GM13977 (cell line): ENCODE measurements around the gene GLIPR2.
"Not testable (repeated sequence)": the region's sequence is repeated elsewhere in the genome, so short reads cannot be mapped to it uniquely, and the experiment has no call there.

Source experiments
- DNase-seq: peaks from one replicate; pipeline ENCODE4 v3.0.0; 2012; ENCODE audit warnings: low spot score
- CTCF ChIP-seq: IDR thresholded peaks from 2 replicates; pipeline ENCODE4 v1.5.1; 2012; ENCODE audit warnings: mild to moderate bottlenecking, control low read depth; ENCODE audit not compliant: insufficient read depth; ENCODE audit errors: extremely low read depth, missing control alignments
- in situ Hi-C: fragments of 300-500 bp; cut with MboI; formaldehyde crosslinking; loops from one replicate; pipeline ENCODE4 v1.12.0; 2022; ENCODE audit warnings: low sequenced_read_pairs, low pct_unique_long_range_greater_than_20kb, mixed read lengths, inconsistent platforms; ENCODE audit not compliant: unreplicated experiment

Gene GLIPR2

GRCh38 chr9:36177571-36177970 lies 41.0 kb downstream of the GLIPR2 start:
- in situ Hi-C loops, result no loop called here
- no peak for TF ChIP-seq CTCF
- DNase-seq, result no peak

DNA sequence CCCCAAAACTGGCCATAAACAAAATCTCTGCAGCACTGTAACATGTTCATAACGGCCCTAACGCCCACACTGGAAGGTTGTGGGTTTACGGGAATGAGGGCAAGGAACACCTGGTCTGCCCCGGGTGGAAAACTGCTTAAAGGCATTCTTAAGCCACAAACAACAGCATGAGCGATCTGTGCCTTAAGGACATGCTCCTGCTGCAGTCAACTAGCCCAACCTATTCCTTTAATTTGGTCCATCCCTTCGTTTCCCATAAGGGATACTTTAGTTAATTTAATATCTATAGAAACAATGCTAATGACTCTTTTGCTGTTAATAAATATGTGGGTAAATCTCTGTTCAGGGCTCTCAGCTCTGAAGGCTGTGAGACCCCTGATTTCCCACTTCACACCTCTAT lies 43.7 kb downstream of the GLIPR2 start:
- not testable (repeated sequence) for DNase-seq

GRCh38 chr9:36187414-36187813 lies 50.9 kb downstream of the GLIPR2 start:
- in situ Hi-C loops, result no loop called here
- TF ChIP-seq CTCF, result no peak
- DNase-seq, result no peak

More for the DNA sequence above, 43.7 kb downstream of the GLIPR2 start:
- in situ Hi-C loops, result not testable (repeated sequence)

DNA sequence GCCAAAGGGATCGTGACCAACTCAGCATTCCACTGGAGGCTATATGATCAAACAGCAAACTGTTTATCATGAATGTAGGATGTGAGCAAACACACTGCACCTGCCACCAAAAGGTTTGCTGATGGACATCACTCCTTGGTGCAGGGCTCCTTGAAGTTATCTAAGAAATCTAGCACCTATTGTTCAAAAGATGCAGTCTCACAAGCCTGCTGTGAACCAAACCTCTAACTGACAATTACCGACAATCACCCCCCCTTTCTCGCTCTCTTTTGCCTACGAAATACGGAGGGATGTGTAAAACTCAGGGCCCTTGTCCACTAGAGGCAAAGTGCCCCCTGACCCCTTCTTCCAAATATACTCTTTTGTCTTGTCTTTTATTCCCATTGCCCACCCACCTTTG lies 51.7 kb downstream of the GLIPR2 start:
- no peak for DNase-seq
- in situ Hi-C loops, result no loop called here
- TF ChIP-seq CTCF, result no peak

- no peak for DNase-seq
- peak; percentile 24 for TF ChIP-seq CTCF
- in situ Hi-C loops, result no loop called here
Measured at GRCh38 chr9:36189976-36190375, 53.4 kb downstream of the GLIPR2 start.

DNA sequence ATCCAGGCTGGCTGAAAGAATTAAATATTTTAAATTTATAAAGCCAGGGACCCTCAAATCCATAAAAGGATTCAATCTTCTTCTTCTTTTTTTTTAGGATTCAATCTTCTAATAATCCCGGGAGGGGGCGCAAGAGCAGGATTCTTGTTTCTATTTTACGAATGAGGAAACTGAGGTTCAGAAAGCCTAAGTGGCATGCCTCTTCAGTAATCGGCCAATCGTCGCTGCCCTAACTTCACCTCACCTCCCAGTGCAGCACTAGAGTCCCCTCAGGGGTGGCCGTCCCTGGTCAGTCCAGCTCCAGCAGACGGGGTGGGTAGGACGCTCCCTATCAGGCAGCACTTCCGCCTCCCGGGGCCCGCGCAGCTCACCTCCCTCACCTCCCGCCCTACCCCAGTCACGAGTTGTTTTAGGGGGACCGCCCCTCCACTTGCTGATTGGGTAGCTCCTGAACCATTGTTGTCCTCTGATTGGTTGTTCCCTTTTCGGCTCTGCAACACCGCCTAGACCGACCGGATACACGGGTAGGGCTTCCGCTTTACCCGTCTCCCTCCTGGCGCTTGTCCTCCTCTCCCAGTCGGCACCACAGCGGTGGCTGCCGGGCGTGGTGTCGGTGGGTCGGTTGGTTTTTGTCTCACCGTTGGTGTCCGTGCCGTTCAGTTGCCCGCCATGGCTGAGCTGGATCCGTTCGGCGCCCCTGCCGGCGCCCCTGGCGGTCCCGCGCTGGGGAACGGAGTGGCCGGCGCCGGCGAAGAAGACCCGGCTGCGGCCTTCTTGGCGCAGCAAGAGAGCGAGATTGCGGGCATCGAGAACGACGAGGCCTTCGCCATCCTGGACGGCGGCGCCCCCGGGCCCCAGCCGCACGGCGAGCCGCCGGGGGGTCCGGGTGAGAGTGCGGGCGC lies 54.1 kb downstream of the GLIPR2 start, which contains the start of gene CLTA:
CLTA (plus strand) TSS at position 534 of the 902 bp plus-strand sequence; CDS start at position 670, 136 bp downstream.
- peak; percentile 99 for DNase-seq
- in situ Hi-C loops, result no loop called here
- TF ChIP-seq CTCF, result peak; percentile 45

- TF ChIP-seq CTCF, result no peak
- in situ Hi-C loops, result no loop called here
- no peak for DNase-seq
Measured at GRCh38 chr9:36191290-36191645, 54.7 kb downstream of the GLIPR2 start.
